Liver (tissue), 9 donors: ENCODE measurements around the gene TNFRSF12A. TPM values are rescaled to one million over a fixed set of nuclear protein-coding genes. Genes with fewer than 3 reads are reported as not detected.

Experiments
- DNase-seq: peaks from one replicate; pipeline ENCODE4 v3.0.0-alpha.2; 2017; ENCODE audit warnings: low spot score
- H3K27ac ChIP-seq, 2 donors: one replicate each; pipeline ENCODE4 v1.7.0; 2013; ENCODE audit warnings: inconsistent platforms in 2 of 2, low read length in 2 of 2, control low read depth in 1 of 2, low read depth in 1 of 2, mild to moderate bottlenecking in 1 of 2
- H3K27me3 ChIP-seq, 4 donors: one replicate each; pipeline versions ENCODE4 v1.6.1 to v1.7.0; 2013; ENCODE audit warnings: low read length in 3 of 4, inconsistent platforms in 1 of 4, mild to moderate bottlenecking in 1 of 4, moderate library complexity in 1 of 4; ENCODE audit not compliant: control insufficient read depth in 4 of 4, insufficient read depth in 4 of 4
- H3K36me3 ChIP-seq, 4 donors: one replicate each; pipeline versions ENCODE4 v1.6.1 to v1.7.0; 2013; ENCODE audit warnings: low read length in 3 of 4, mild to moderate bottlenecking in 3 of 4, low read depth in 1 of 4, moderate library complexity in 1 of 4; ENCODE audit not compliant: control insufficient read depth in 4 of 4, insufficient read depth in 3 of 4
- H3K4me1 ChIP-seq, 4 donors: one replicate each; pipeline versions ENCODE4 v1.6.1 to v1.7.0; 2013; ENCODE audit warnings: low read length in 3 of 4, mild to moderate bottlenecking in 3 of 4, moderate library complexity in 1 of 4; ENCODE audit not compliant: control insufficient read depth in 4 of 4, insufficient read depth in 4 of 4
- H3K4me3 ChIP-seq, 3 donors: one replicate each; pipeline versions ENCODE4 v1.6.1 to v1.7.0; 2013; ENCODE audit warnings: low read length in 3 of 3, control low read depth in 1 of 3, low read depth in 1 of 3, mild to moderate bottlenecking in 1 of 3
- H3K9ac ChIP-seq, 2 donors: one replicate each; pipeline ENCODE4 v1.7.0; 2013; ENCODE audit warnings: low read length in 2 of 2, mild to moderate bottlenecking in 2 of 2, moderate library complexity in 2 of 2, control low read depth in 1 of 2, low read depth in 1 of 2
- H3K9me3 ChIP-seq, 4 donors: one replicate each; pipeline versions ENCODE4 v1.6.1 to v1.7.0; 2013; ENCODE audit warnings: low read length in 3 of 4; ENCODE audit not compliant: control insufficient read depth in 4 of 4
- EGR1 ChIP-seq, 2 donors: IDR thresholded peaks; 2 replicates each; pipeline ENCODE4 v1.6.1; 2016 to 2018; ENCODE audit warnings: antibody characterized with exemption in 2 of 2, low read depth in 2 of 2
- FOXA1 ChIP-seq: IDR thresholded peaks from 2 replicates; pipeline ENCODE4 v1.6.1; 2016; ENCODE audit warnings: antibody characterized with exemption
- FOXA2 ChIP-seq: IDR thresholded peaks from 2 replicates; pipeline ENCODE4 v1.6.1; 2016; ENCODE audit warnings: antibody characterized with exemption
- GABPA ChIP-seq, 2 donors: IDR thresholded peaks in 1 of 2; conservative IDR thresholded peaks in 1 of 2; 2 replicates each; pipeline ENCODE4 v1.6.1; 2016; ENCODE audit warnings: antibody characterized with exemption in 2 of 2, mild to moderate bottlenecking in 1 of 2, moderate library complexity in 1 of 2
- HNF4A ChIP-seq, 2 donors: conservative IDR thresholded peaks; 2 replicates each; pipeline ENCODE4 v1.6.1; 2016; ENCODE audit warnings: antibody characterized with exemption in 2 of 2, mild to moderate bottlenecking in 2 of 2
- HNF4G ChIP-seq: IDR thresholded peaks from 2 replicates; pipeline ENCODE4 v1.6.1; 2016; ENCODE audit warnings: antibody characterized with exemption
- JUND ChIP-seq, 2 donors: IDR thresholded peaks; 2 replicates each; pipeline ENCODE4 v1.6.1; 2016; ENCODE audit warnings: antibody characterized with exemption in 2 of 2
- RAD21 ChIP-seq, 2 donors: IDR thresholded peaks; 2 replicates each; pipeline ENCODE4 v1.6.1; 2016; ENCODE audit warnings: antibody characterized with exemption in 2 of 2, mild to moderate bottlenecking in 2 of 2
- RXRA ChIP-seq, 2 donors: IDR thresholded peaks; 2 replicates each; pipeline ENCODE4 v1.6.1; 2017 to 2018; ENCODE audit warnings: antibody characterized with exemption in 2 of 2, mild to moderate bottlenecking in 1 of 2
- SP1 ChIP-seq: IDR thresholded peaks from 2 replicates; pipeline ENCODE4 v1.6.1; 2018; ENCODE audit warnings: antibody characterized with exemption, mild to moderate bottlenecking
- TAF1 ChIP-seq: conservative IDR thresholded peaks from 2 replicates; pipeline ENCODE4 v1.6.1; 2016; ENCODE audit warnings: antibody characterized with exemption, mild to moderate bottlenecking
- YY1 ChIP-seq: IDR thresholded peaks from 2 replicates; pipeline ENCODE4 v1.6.1; 2016; ENCODE audit warnings: antibody characterized with exemption, mild to moderate bottlenecking
- ZBTB33 ChIP-seq: IDR thresholded peaks from 2 replicates; pipeline ENCODE4 v1.6.1; 2016; ENCODE audit warnings: antibody characterized with exemption
- WGBS: extraction: QIAGEN DNeasy Blood & Tissue Kit; methylation state at CpG from one replicate; pipeline ENCODE4 v1.1.7; 2013; 5-methylcytosine and 5-hydroxymethylcytosine counted together
- polyA plus RNA-seq, 2 donors: library from polyadenylated mRNA; stranded (reverse) in 1 of 2; unstranded in 1 of 2; fragments of 200-250 nt in 1 of 2; fragments of >200 nt in 1 of 2; fragmentation: Nextera tagmentation in 1 of 2; extraction: Ambion mirVana in 1 of 2; gene quantifications; one replicate each; pipeline versions ENCODE4 v1.2.1 to v1.2.3, GENCODE V29; 2013 to 2015
- total RNA-seq, 2 donors: library from RNA; depleted of rRNA; stranded (reverse); fragments of >200 nt; gene quantifications; one replicate each; pipeline ENCODE4 v1.2.3, GENCODE V29; 2014
- TF ChIP-seq, protein P1 (sequence below): fragments of 150-350 bp; IDR thresholded peaks from 2 replicates; pipeline ENCODE4 v1.5.1; 2017; ENCODE audit warnings: improper control_type of control experiment, low read depth, low read length; ENCODE audit not compliant: missing input control
- TF ChIP-seq, protein P2 (sequence below): IDR thresholded peaks from 2 replicates; pipeline ENCODE4 v1.6.1; 2016; ENCODE audit warnings: antibody characterized with exemption
- TF ChIP-seq, protein P3 (sequence below): IDR thresholded peaks from 2 replicates; pipeline ENCODE4 v1.6.1; 2016; ENCODE audit warnings: antibody characterized with exemption, mild to moderate bottlenecking
- TF ChIP-seq, protein P4 (sequence below): IDR thresholded peaks from 2 replicates; pipeline ENCODE4 v1.6.1; 2016; ENCODE audit warnings: antibody characterized with exemption
- donor health status: healthy.
- donor health status: healthy.
- donor health status: healthy.
- donor health status: healthy.
- donor health status: healthy.

TNFRSF12A gene
- total and polyA plus RNA-seq, 4 donors: 7.9 to 35.5 (median 9.1) TPM

DNA sequence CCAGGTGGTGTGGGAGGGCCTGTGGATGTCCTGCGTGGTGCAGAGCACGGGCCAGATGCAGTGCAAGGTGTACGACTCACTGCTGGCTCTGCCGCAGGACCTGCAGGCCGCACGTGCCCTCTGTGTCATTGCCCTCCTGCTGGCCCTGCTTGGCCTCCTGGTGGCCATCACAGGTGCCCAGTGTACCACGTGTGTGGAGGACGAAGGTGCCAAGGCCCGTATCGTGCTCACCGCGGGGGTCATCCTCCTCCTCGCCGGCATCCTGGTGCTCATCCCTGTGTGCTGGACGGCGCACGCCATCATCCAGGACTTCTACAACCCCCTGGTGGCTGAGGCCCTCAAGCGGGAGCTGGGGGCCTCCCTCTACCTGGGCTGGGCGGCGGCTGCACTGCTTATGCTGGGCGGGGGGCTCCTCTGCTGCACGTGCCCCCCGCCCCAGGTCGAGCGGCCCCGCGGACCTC lies 6.6 kb upstream of the TNFRSF12A start:
- TF ChIP-seq RAD21 (IDR thresholded peaks at IDR 0.05) (peak in 1 of 2 donors; percentile 12), SP1 (peak; percentile 51), RXRA (IDR thresholded peaks at IDR 0.05) (peak; percentile 97 to 99), HNF4A (conservative IDR thresholded peaks at IDR 0.05) (peak; percentile 33 to 46), YY1 (peak; percentile 52), JUND (IDR thresholded peaks at IDR 0.05) (no peak), FOXA1 (no peak)
- TF ChIP-seq, protein P1, sequence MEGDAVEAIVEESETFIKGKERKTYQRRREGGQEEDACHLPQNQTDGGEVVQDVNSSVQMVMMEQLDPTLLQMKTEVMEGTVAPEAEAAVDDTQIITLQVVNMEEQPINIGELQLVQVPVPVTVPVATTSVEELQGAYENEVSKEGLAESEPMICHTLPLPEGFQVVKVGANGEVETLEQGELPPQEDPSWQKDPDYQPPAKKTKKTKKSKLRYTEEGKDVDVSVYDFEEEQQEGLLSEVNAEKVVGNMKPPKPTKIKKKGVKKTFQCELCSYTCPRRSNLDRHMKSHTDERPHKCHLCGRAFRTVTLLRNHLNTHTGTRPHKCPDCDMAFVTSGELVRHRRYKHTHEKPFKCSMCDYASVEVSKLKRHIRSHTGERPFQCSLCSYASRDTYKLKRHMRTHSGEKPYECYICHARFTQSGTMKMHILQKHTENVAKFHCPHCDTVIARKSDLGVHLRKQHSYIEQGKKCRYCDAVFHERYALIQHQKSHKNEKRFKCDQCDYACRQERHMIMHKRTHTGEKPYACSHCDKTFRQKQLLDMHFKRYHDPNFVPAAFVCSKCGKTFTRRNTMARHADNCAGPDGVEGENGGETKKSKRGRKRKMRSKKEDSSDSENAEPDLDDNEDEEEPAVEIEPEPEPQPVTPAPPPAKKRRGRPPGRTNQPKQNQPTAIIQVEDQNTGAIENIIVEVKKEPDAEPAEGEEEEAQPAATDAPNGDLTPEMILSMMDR: peak; percentile 15
- H3K9ac ChIP-seq: no peak overlapping the region
- no peaks in the 10 kb centered on the region for H3K9me3 ChIP-seq
- WGBS: 38% methylated on average over 27 of the region's 27 CpGs
- no peaks in the 10 kb centered on the region for H3K27me3 ChIP-seq
- peaks cover 4 to 27% (median 12%) of the 10 kb centered on the region in 4 donors for H3K4me1 ChIP-seq
- no peak overlapping the region for H3K4me3 ChIP-seq
- no peak for DNase-seq
- H3K27ac ChIP-seq: no peak overlapping the region
- no peaks in the 10 kb centered on the region for H3K36me3 ChIP-seq

DNA sequence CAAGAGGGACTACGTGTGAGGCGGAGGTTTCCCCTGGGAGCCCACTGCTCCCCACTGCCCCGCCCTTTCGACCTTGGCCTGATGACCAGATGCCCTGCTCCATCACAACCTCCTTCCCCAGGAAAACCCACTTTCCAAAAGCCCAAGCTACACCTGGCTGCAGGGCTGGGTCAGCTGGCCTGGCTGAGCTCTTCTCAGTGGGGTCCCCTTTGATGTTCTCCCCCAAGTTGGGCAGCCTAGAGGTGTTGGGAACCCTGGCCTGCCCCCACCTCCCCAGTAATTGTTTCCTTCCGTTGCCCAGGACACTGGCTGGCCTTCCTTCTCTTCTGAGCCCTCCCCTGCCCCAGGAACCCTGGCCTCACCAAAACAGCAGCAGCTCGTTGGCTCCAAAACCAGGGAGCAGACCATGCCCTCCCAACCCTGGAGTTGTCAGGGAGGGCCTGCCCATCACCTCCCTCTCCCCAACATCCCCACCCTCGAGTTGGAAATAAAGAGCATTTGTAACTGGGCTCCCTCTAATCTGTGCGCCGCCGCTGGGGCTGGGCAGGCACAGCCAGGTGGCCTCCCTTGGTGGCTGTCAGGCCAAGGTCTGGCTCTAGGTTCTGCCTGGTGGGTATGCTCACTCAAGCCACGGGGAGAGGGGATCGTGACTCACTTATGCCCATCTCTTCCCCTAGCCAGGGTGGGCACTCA lies 6.0 kb upstream of the TNFRSF12A start:
- peaks cover 4 to 24% (median 11%) of the 10 kb centered on the region in 4 donors for H3K4me1 ChIP-seq
- no peak overlapping the region for H3K4me3 ChIP-seq
- TF ChIP-seq HNF4G (no peak), JUND (IDR thresholded peaks at IDR 0.05) (no peak), EGR1 (IDR thresholded peaks at IDR 0.05; ENCODE audit: low read depth in 2 of 2) (no peak), RXRA (IDR thresholded peaks at IDR 0.05) (no peak), HNF4A (conservative IDR thresholded peaks at IDR 0.05) (no peak), ZBTB33 (no peak), GABPA (IDR thresholded peaks at IDR 0.05 in 1 of 2, conservative IDR thresholded peaks at IDR 0.05 in 1 of 2) (no peak), SP1 (no peak), FOXA2 (no peak), FOXA1 (no peak), TAF1 (no peak), YY1 (no peak)
- TF ChIP-seq, protein P2, sequence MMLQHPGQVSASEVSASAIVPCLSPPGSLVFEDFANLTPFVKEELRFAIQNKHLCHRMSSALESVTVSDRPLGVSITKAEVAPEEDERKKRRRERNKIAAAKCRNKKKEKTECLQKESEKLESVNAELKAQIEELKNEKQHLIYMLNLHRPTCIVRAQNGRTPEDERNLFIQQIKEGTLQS: no peak
- TF ChIP-seq, protein P3, sequence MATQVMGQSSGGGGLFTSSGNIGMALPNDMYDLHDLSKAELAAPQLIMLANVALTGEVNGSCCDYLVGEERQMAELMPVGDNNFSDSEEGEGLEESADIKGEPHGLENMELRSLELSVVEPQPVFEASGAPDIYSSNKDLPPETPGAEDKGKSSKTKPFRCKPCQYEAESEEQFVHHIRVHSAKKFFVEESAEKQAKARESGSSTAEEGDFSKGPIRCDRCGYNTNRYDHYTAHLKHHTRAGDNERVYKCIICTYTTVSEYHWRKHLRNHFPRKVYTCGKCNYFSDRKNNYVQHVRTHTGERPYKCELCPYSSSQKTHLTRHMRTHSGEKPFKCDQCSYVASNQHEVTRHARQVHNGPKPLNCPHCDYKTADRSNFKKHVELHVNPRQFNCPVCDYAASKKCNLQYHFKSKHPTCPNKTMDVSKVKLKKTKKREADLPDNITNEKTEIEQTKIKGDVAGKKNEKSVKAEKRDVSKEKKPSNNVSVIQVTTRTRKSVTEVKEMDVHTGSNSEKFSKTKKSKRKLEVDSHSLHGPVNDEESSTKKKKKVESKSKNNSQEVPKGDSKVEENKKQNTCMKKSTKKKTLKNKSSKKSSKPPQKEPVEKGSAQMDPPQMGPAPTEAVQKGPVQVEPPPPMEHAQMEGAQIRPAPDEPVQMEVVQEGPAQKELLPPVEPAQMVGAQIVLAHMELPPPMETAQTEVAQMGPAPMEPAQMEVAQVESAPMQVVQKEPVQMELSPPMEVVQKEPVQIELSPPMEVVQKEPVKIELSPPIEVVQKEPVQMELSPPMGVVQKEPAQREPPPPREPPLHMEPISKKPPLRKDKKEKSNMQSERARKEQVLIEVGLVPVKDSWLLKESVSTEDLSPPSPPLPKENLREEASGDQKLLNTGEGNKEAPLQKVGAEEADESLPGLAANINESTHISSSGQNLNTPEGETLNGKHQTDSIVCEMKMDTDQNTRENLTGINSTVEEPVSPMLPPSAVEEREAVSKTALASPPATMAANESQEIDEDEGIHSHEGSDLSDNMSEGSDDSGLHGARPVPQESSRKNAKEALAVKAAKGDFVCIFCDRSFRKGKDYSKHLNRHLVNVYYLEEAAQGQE: no peak
- TF ChIP-seq, protein P4, sequence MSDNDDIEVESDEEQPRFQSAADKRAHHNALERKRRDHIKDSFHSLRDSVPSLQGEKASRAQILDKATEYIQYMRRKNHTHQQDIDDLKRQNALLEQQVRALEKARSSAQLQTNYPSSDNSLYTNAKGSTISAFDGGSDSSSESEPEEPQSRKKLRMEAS: no peak
- DNase-seq: no peak
- no peak overlapping the region for H3K9ac ChIP-seq
- H3K27me3 ChIP-seq: no peaks in the 10 kb centered on the region
- WGBS: 67% methylated on average over 12 of the region's 12 CpGs
- no peaks in the 10 kb centered on the region for H3K36me3 ChIP-seq
- no peaks in the 10 kb centered on the region for H3K9me3 ChIP-seq
- H3K27ac ChIP-seq: no peak overlapping the region
